Duodenal mucosa (tissue), 2 donors: ENCODE results near the gene SMU1.

Experiments used
- H3K27ac ChIP-seq: one replicate; pipeline ENCODE4 v1.7.0; 2013; ENCODE audit warnings: low read depth, low read length
- H3K27me3 ChIP-seq, 2 donors: one replicate each; pipeline ENCODE4 v1.7.0; 2013; ENCODE audit warnings: low read length in 2 of 2, control low read depth in 1 of 2; ENCODE audit not compliant: insufficient read depth in 2 of 2, control insufficient read depth in 1 of 2
- H3K36me3 ChIP-seq, 2 donors: one replicate each; pipeline ENCODE4 v1.7.0; 2013; ENCODE audit warnings: low read length in 2 of 2, control low read depth in 1 of 2; ENCODE audit not compliant: insufficient read depth in 2 of 2, control insufficient read depth in 1 of 2
- H3K4me1 ChIP-seq, 2 donors: one replicate each; pipeline ENCODE4 v1.7.0; 2013; ENCODE audit warnings: low read length in 2 of 2, control low read depth in 1 of 2; ENCODE audit not compliant: insufficient read depth in 2 of 2, control insufficient read depth in 1 of 2
- H3K4me3 ChIP-seq, 2 donors: one replicate each; pipeline ENCODE4 v1.7.0; 2013; ENCODE audit warnings: low read length in 2 of 2, low read depth in 1 of 2
- H3K9ac ChIP-seq, 2 donors: one replicate each; pipeline ENCODE4 v1.7.0; 2013; ENCODE audit warnings: low read length in 2 of 2, low read depth in 1 of 2
- H3K9me3 ChIP-seq, 2 donors: one replicate each; pipeline ENCODE4 v1.7.0; 2013; ENCODE audit warnings: low read length in 2 of 2, control low read depth in 1 of 2; ENCODE audit not compliant: control insufficient read depth in 1 of 2

Gene SMU1

GRCh38 chr9:33113799-33114547 lies 37.5 kb upstream of the SMU1 start:
- no peak overlapping the region for H3K4me3 ChIP-seq
- peaks cover 3 to 4% of the 10 kb centered on the region in 2 donors for H3K4me1 ChIP-seq
- H3K9ac ChIP-seq, result no peak overlapping the region
- H3K36me3 ChIP-seq, result peaks cover 26 to 51% of the 10 kb centered on the region in 2 donors
- no peaks in the 10 kb centered on the region for H3K9me3 ChIP-seq
- H3K27ac ChIP-seq, result no peak overlapping the region
- no peaks in the 10 kb centered on the region for H3K27me3 ChIP-seq

GRCh38 chr9:33112094-33112493 lies 35.6 kb upstream of the SMU1 start:
- Histone ChIP-seq H3K27me3 (no peaks in the 10 kb centered on the region), H3K4me1 (peaks cover under 1 to 3% of the 10 kb centered on the region in 2 donors), H3K4me3 (no peak overlapping the region), H3K36me3 (peaks cover 26 to 51% of the 10 kb centered on the region in 2 donors), H3K9ac (no peak overlapping the region), H3K27ac (no peak overlapping the region), H3K9me3 (no peaks in the 10 kb centered on the region)

GRCh38 chr9:33111631-33112030 lies 35.2 kb upstream of the SMU1 start:
- Histone ChIP-seq H3K9me3 (no peaks in the 10 kb centered on the region), H3K27ac (no peak overlapping the region), H3K27me3 (no peaks in the 10 kb centered on the region), H3K4me3 (no peak overlapping the region), H3K4me1 (no peaks in the 10 kb centered on the region), H3K36me3 (peaks cover 26 to 47% of the 10 kb centered on the region in 2 donors), H3K9ac (no peak overlapping the region)

DNA sequence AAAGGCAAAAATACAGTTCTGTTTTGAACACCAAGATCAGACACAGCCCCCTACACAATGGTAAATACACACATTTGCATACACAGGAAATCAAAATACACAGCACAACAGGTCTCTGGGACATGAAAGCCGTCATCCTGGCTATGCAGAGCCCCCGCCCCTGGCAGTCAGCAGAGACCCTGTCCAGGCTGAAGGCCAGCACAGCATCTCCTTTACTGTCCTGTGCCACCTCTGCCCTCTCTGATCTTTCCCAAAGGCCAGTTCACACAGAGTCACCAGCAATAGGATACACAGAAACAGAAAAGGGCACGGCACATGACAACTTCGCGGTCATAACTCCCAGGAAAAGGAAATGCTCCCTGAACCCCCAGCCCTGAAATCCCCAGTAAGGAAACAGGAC lies 34.2 kb upstream of the SMU1 start:
- Histone ChIP-seq H3K27ac (no peak overlapping the region), H3K4me1 (no peaks in the 10 kb centered on the region), H3K9me3 (no peaks in the 10 kb centered on the region), H3K4me3 (no peak overlapping the region), H3K27me3 (no peaks in the 10 kb centered on the region), H3K9ac (no peak overlapping the region), H3K36me3 (peaks cover 26 to 44% of the 10 kb centered on the region in 2 donors)

GRCh38 chr9:33109850-33110595 lies 33.5 kb upstream of the SMU1 start:
- H3K9me3 ChIP-seq, result no peaks in the 10 kb centered on the region
- no peaks in the 10 kb centered on the region for H3K27me3 ChIP-seq
- peaks cover 26 to 38% of the 10 kb centered on the region in 2 donors for H3K36me3 ChIP-seq
- no peak overlapping the region for H3K9ac ChIP-seq
- no peak overlapping the region for H3K4me3 ChIP-seq
- H3K4me1 ChIP-seq, result no peaks in the 10 kb centered on the region
- H3K27ac ChIP-seq, result no peak overlapping the region

DNA sequence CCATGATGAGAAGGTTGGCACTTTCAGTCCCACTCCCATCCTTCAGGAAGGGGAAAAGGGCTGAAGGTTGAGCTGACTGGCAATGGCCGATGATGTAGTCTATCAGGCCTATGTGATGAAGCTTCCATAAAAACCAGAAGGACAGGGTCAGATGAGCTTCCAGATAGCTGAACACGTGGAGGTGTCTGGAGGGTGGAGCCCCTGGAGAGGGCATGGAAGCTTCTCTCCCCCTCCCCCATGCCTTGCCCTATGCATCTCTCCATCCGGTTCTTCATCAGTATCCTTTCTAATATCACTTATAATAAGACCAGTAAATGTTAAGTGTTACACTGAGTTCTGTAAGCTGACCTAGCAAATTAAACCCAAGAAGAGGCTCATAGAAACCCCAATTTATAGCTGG lies 32.6 kb upstream of the SMU1 start:
- H3K9me3 ChIP-seq, result no peaks in the 10 kb centered on the region
- no peak overlapping the region for H3K9ac ChIP-seq
- H3K36me3 ChIP-seq, result peaks cover 23 to 30% of the 10 kb centered on the region in 2 donors
- no peak overlapping the region for H3K27ac ChIP-seq
- H3K4me3 ChIP-seq, result no peak overlapping the region
- no peaks in the 10 kb centered on the region for H3K27me3 ChIP-seq
- H3K4me1 ChIP-seq, result no peaks in the 10 kb centered on the region

GRCh38 chr9:33108472-33108871 lies 32.0 kb upstream of the SMU1 start:
- peaks cover 19 to 23% of the 10 kb centered on the region in 2 donors for H3K36me3 ChIP-seq
- H3K4me1 ChIP-seq, result no peaks in the 10 kb centered on the region
- H3K27me3 ChIP-seq, result no peaks in the 10 kb centered on the region
- no peaks in the 10 kb centered on the region for H3K9me3 ChIP-seq
- no peak overlapping the region for H3K4me3 ChIP-seq
- H3K27ac ChIP-seq, result no peak overlapping the region
- H3K9ac ChIP-seq, result no peak overlapping the region

- peak overlapping the region; percentile 5 for H3K27ac ChIP-seq
- H3K4me3 ChIP-seq, result no peak overlapping the region
- no peaks in the 10 kb centered on the region for H3K27me3 ChIP-seq
- no peaks in the 10 kb centered on the region for H3K9me3 ChIP-seq
- H3K9ac ChIP-seq, result no peak overlapping the region
- H3K36me3 ChIP-seq, result peaks cover 13 to 16% of the 10 kb centered on the region in 2 donors
- H3K4me1 ChIP-seq, result no peaks in the 10 kb centered on the region
Measured at GRCh38 chr9:33107762-33108161, 31.3 kb upstream of the SMU1 start.

- Histone ChIP-seq H3K36me3 (peaks cover 8 to 14% of the 10 kb centered on the region in 2 donors), H3K9ac (no peak overlapping the region), H3K4me3 (no peak overlapping the region), H3K4me1 (no peaks in the 10 kb centered on the region), H3K9me3 (no peaks in the 10 kb centered on the region), H3K27ac (peak overlapping the region; percentile 5), H3K27me3 (no peaks in the 10 kb centered on the region)
Measured at GRCh38 chr9:33106827-33107621, 30.6 kb upstream of the SMU1 start.

- Histone ChIP-seq H3K4me3 (no peak overlapping the region), H3K4me1 (no peaks in the 10 kb centered on the region), H3K36me3 (peaks cover 1 to 8% of the 10 kb centered on the region in 2 donors), H3K9me3 (no peaks in the 10 kb centered on the region), H3K9ac (no peak overlapping the region), H3K27me3 (no peaks in the 10 kb centered on the region), H3K27ac (no peak overlapping the region)
Measured at GRCh38 chr9:33106372-33106771, 29.9 kb upstream of the SMU1 start.
